HL-60 (cell line): ENCODE measurements around the gene MZB1.

Source experiments
- DNase-seq, 2 experiments: peaks; one replicate each; pipeline ENCODE4 v3.0.0-alpha.2; 2010 to 2020; ENCODE audit warnings: low read depth in 1 of 2, low spot score in 1 of 2
- H3K27ac ChIP-seq: fragments of 250-450 bp; sonication (Bioruptor Pico); replicated peaks from 2 replicates; pipeline ENCODE4 v1.5.1; 2020; ENCODE audit warnings: mild to moderate bottlenecking, moderate library complexity
- H3K27me3 ChIP-seq: fragments of 250-450 bp; sonication (Bioruptor Pico); 2 replicates; pipeline ENCODE4 v1.5.1; 2021; ENCODE audit warnings: mild to moderate bottlenecking, moderate library complexity; ENCODE audit not compliant: insufficient read depth, poor library complexity, severe bottlenecking
- H3K4me3 ChIP-seq: replicated peaks from 2 replicates; pipeline ENCODE4 v1.5.1; 2011; ENCODE audit warnings: mild to moderate bottlenecking, control low read depth, low read length; ENCODE audit not compliant: insufficient read depth
- CTCF ChIP-seq: IDR thresholded peaks from one replicate; pipeline ENCODE4 v1.5.1; 2011; ENCODE audit warnings: low read length, control low read depth, inconsistent platforms; ENCODE audit not compliant: insufficient read depth
- GABPA ChIP-seq: IDR thresholded peaks from 2 replicates; pipeline ENCODE4 v1.6.1; 2012; ENCODE audit warnings: low read depth
- POLR2AphosphoS5 ChIP-seq: IDR thresholded peaks from 2 replicates; pipeline ENCODE4 v1.6.1; 2012; ENCODE audit warnings: low read depth
- REST ChIP-seq: IDR thresholded peaks from 2 replicates; pipeline ENCODE4 v1.6.1; 2012; ENCODE audit warnings: low read depth; ENCODE audit not compliant: insufficient replicate concordance
- SPI1 ChIP-seq: IDR thresholded peaks from 2 replicates; pipeline ENCODE4 v1.6.1; 2012; ENCODE audit warnings: low read depth, mild to moderate bottlenecking, borderline replicate concordance

The MZB1 gene

GRCh38 chr5:139391570-139392323, 2.0 kb upstream of the MZB1 start:
- no peak for TF ChIP-seq POLR2AphosphoS5
- TF ChIP-seq SPI1: no peak; the same call in 1 of the 2 replicates
- TF ChIP-seq REST: no peak
- no peak for TF ChIP-seq CTCF
- TF ChIP-seq GABPA: no peak
- no peak overlapping the region for H3K4me3 ChIP-seq

GRCh38 chr5:139390639-139391569, 1.2 kb upstream of the MZB1 start:
- no peak for TF ChIP-seq POLR2AphosphoS5
- TF ChIP-seq CTCF: no peak
- TF ChIP-seq REST: no peak
- TF ChIP-seq SPI1: no peak
- no peak for TF ChIP-seq GABPA
- Histone ChIP-seq H3K27me3 (no peaks in the 10 kb centered on the region), H3K27ac (no peak overlapping the region; the same call in 1 of the 2 replicates), H3K4me3 (no peak overlapping the region)
- DNase-seq: no peak

More at GRCh38 chr5:139391570-139392323, 2.0 kb upstream of the MZB1 start:
- H3K27ac ChIP-seq: no peak overlapping the region; the same call in 1 of the 2 replicates
- no peak for DNase-seq
- no peaks in the 10 kb centered on the region for H3K27me3 ChIP-seq

DNA sequence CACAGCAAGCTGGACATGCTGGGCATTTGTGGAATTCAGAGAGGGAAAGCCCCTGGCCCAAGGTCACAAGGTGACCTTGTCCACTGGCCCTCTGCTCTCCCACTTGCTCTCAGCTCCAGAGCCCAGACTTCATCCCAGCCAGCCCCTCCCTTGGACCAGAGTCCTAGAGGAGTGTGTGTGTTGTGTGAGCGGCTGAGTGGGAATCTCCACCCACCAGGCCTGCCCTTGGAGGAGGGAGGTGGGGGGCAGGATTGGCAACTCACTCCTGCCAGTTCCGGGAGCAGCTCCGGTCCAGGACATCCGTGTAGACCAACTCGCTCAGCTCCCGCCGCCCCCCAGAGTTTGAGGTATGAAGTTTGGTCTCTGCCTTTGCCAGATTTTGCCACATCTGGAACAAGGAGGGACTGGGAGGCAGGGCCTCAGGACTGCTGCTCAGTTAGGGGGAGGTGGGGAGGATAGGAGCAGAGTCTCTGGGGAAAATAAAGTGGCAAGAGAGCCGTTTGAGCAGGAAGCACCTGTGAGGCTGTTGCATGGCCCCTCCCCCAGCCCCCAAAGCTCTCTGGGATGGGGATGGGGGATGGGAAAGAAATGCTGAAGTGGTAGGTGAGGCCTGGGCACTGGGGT, 1.4 kb downstream of the MZB1 start:
- peak; percentile 83 for TF ChIP-seq POLR2AphosphoS5
- no peak for TF ChIP-seq CTCF
- TF ChIP-seq SPI1: no peak
- Histone ChIP-seq H3K4me3 (peak overlapping the region; percentile 12), H3K27me3 (no peaks in the 10 kb centered on the region), H3K27ac (peak overlapping the region; percentile 87)
- DNase-seq: peak; percentile 50 to 77
